ENCODE results near the gene TEX52.
A peak's percentile ranks its signal among the peaks of the same experiment; 100 is the strongest.

TEX52 gene

GRCh38 chr12:2857021-2857431 is at the start of gene TEX52:
Gene TEX52 (minus strand): TSS chr12:2857039. CDS start chr12:2857026, 13 bp downstream.
- no peak for ATAC-seq (replicated peaks; ENCODE audit: extremely low read depth, poor library complexity, severe bottlenecking)
- Mint-ChIP-seq H3K27me3 (no peaks in the 10 kb centered on the region), H3K4me3 (no peak within 1 kb of the TSS), H3K27ac (ENCODE audit: low read depth) (no peak within 1 kb of the TSS), H3K36me3 (ENCODE audit: insufficient read depth) (peaks cover 5% of the 10 kb centered on the region), H3K9me3 (no peaks in the 10 kb centered on the region), H3K4me1 (no peaks in the 10 kb centered on the region)
- DNase-seq (ENCODE audit: low spot score in 2 of 2) = no peak

- DNase-seq (ENCODE audit: low spot score in 2 of 2) = no peak
- H3K9me3 Mint-ChIP-seq = no peaks in the 10 kb centered on the region
- H3K36me3 Mint-ChIP-seq (ENCODE audit: insufficient read depth) = peaks cover 1% of the 10 kb centered on the region
- H3K27ac Mint-ChIP-seq (ENCODE audit: low read depth) = no peak overlapping the region
- ATAC-seq (replicated peaks; ENCODE audit: extremely low read depth, poor library complexity, severe bottlenecking) = no peak
- no peaks in the 10 kb centered on the region for H3K4me1 Mint-ChIP-seq
- no peak overlapping the region for H3K4me3 Mint-ChIP-seq
- H3K27me3 Mint-ChIP-seq = no peaks in the 10 kb centered on the region
These were observed 47.4 kb upstream of the TEX52 start for GRCh38 chr12:2904260-2904659.

- no peak overlapping the region for H3K4me3 Mint-ChIP-seq
- no peak for DNase-seq (ENCODE audit: low spot score in 2 of 2)
- no peak for ATAC-seq (replicated peaks; ENCODE audit: extremely low read depth, poor library complexity, severe bottlenecking)
These were observed 45.5 kb upstream of the TEX52 start for GRCh38 chr12:2902272-2902880.

GRCh38 chr12:2900642-2901041 is 43.8 kb upstream of the TEX52 start:
- Mint-ChIP-seq H3K9me3 (no peaks in the 10 kb centered on the region), H3K36me3 (ENCODE audit: insufficient read depth) (peaks cover 2% of the 10 kb centered on the region), H3K4me3 (no peak overlapping the region), H3K27ac (ENCODE audit: low read depth) (no peak overlapping the region), H3K27me3 (no peaks in the 10 kb centered on the region), H3K4me1 (no peaks in the 10 kb centered on the region)
- DNase-seq (ENCODE audit: low spot score in 2 of 2) (no peak), ATAC-seq (replicated peaks; ENCODE audit: extremely low read depth, poor library complexity, severe bottlenecking) (no peak)

More at GRCh38 chr12:2902272-2902880, 45.5 kb upstream of the TEX52 start:
- no peak overlapping the region for H3K27ac Mint-ChIP-seq (ENCODE audit: low read depth)
- H3K36me3 Mint-ChIP-seq (ENCODE audit: insufficient read depth) = peaks cover 3% of the 10 kb centered on the region
- H3K9me3 Mint-ChIP-seq = no peaks in the 10 kb centered on the region
- H3K4me1 Mint-ChIP-seq = no peaks in the 10 kb centered on the region
- H3K27me3 Mint-ChIP-seq = no peaks in the 10 kb centered on the region

- Mint-ChIP-seq H3K27me3 (no peaks in the 10 kb centered on the region), H3K4me3 (no peak overlapping the region), H3K9me3 (no peaks in the 10 kb centered on the region), H3K36me3 (ENCODE audit: insufficient read depth) (peaks cover 2% of the 10 kb centered on the region), H3K4me1 (peaks cover 5% of the 10 kb centered on the region), H3K27ac (ENCODE audit: low read depth) (no peak overlapping the region)
- DNase-seq (ENCODE audit: low spot score in 2 of 2) = no peak
- no peak for ATAC-seq (replicated peaks; ENCODE audit: extremely low read depth, poor library complexity, severe bottlenecking)
These were observed 40.6 kb upstream of the TEX52 start for GRCh38 chr12:2897418-2897817.

GRCh38 chr12:2895511-2895910 is 38.7 kb upstream of the TEX52 start:
- Mint-ChIP-seq H3K4me1 (peaks cover 14% of the 10 kb centered on the region), H3K36me3 (ENCODE audit: insufficient read depth) (peaks cover 9% of the 10 kb centered on the region), H3K27ac (ENCODE audit: low read depth) (no peak overlapping the region), H3K4me3 (no peak overlapping the region), H3K27me3 (no peaks in the 10 kb centered on the region), H3K9me3 (no peaks in the 10 kb centered on the region)
- ATAC-seq (replicated peaks; ENCODE audit: extremely low read depth, poor library complexity, severe bottlenecking) (no peak), DNase-seq (ENCODE audit: low spot score in 2 of 2) (no peak)

- H3K27me3 Mint-ChIP-seq = no peaks in the 10 kb centered on the region
- no peak overlapping the region for H3K4me3 Mint-ChIP-seq
- peaks cover 19% of the 10 kb centered on the region for H3K4me1 Mint-ChIP-seq
- DNase-seq (ENCODE audit: low spot score in 2 of 2) (no peak), ATAC-seq (replicated peaks; ENCODE audit: extremely low read depth, poor library complexity, severe bottlenecking) (no peak)
- H3K36me3 Mint-ChIP-seq (ENCODE audit: insufficient read depth) = peaks cover 11% of the 10 kb centered on the region
- no peaks in the 10 kb centered on the region for H3K9me3 Mint-ChIP-seq
- no peak overlapping the region for H3K27ac Mint-ChIP-seq (ENCODE audit: low read depth)
These were observed 38.2 kb upstream of the TEX52 start for GRCh38 chr12:2895051-2895451.

GRCh38 chr12:2893007-2893406 is 36.2 kb upstream of the TEX52 start:
- peak overlapping the region; percentile 40 for H3K4me3 Mint-ChIP-seq
- ATAC-seq (replicated peaks; ENCODE audit: extremely low read depth, poor library complexity, severe bottlenecking) = no peak
- DNase-seq (ENCODE audit: low spot score in 2 of 2) = no peak
- peaks cover 22% of the 10 kb centered on the region for H3K36me3 Mint-ChIP-seq (ENCODE audit: insufficient read depth)
- H3K27me3 Mint-ChIP-seq = no peaks in the 10 kb centered on the region
- no peak overlapping the region for H3K27ac Mint-ChIP-seq (ENCODE audit: low read depth)
- H3K4me1 Mint-ChIP-seq = peaks cover 31% of the 10 kb centered on the region
- no peaks in the 10 kb centered on the region for H3K9me3 Mint-ChIP-seq

GRCh38 chr12:2892246-2892645 is 35.4 kb upstream of the TEX52 start:
- peaks cover 31% of the 10 kb centered on the region for H3K4me1 Mint-ChIP-seq
- peaks cover 23% of the 10 kb centered on the region for H3K36me3 Mint-ChIP-seq (ENCODE audit: insufficient read depth)
- H3K4me3 Mint-ChIP-seq = peak overlapping the region; percentile 86
- no peak overlapping the region for H3K27ac Mint-ChIP-seq (ENCODE audit: low read depth)
- H3K27me3 Mint-ChIP-seq = no peaks in the 10 kb centered on the region
- no peak for DNase-seq (ENCODE audit: low spot score in 2 of 2)
- ATAC-seq (replicated peaks; ENCODE audit: extremely low read depth, poor library complexity, severe bottlenecking) = no peak
- no peaks in the 10 kb centered on the region for H3K9me3 Mint-ChIP-seq

GRCh38 chr12:2891240-2892053 is 34.6 kb upstream of the TEX52 start:
- peak; percentile 10 for ATAC-seq (replicated peaks; ENCODE audit: extremely low read depth, poor library complexity, severe bottlenecking)

GRCh38 chr12:2890388-2891239 is 33.8 kb upstream of the TEX52 start, which contains the start of gene TULP3:
Gene TULP3 (plus strand): TSS chr12:2890891. CDS start chr12:2890948, 57 bp downstream.
- Mint-ChIP-seq H3K9me3 (no peaks in the 10 kb centered on the region), H3K36me3 (ENCODE audit: insufficient read depth) (peaks cover 32% of the 10 kb centered on the region), H3K4me1 (peaks cover 31% of the 10 kb centered on the region), H3K27ac (ENCODE audit: low read depth) (peak within 1 kb of the TSS; percentile 93), H3K4me3 (peak within 1 kb of the TSS; percentile 86), H3K27me3 (no peaks in the 10 kb centered on the region)
- ATAC-seq (replicated peaks; ENCODE audit: extremely low read depth, poor library complexity, severe bottlenecking) (peak; percentile 98), DNase-seq (ENCODE audit: low spot score in 2 of 2) (peak; percentile 97 to 98)

More at GRCh38 chr12:2891240-2892053, 34.6 kb upstream of the TEX52 start:
- H3K4me1 Mint-ChIP-seq = peaks cover 31% of the 10 kb centered on the region
- H3K27me3 Mint-ChIP-seq = no peaks in the 10 kb centered on the region
- H3K4me3 Mint-ChIP-seq = peak overlapping the region; percentile 86
- H3K27ac Mint-ChIP-seq (ENCODE audit: low read depth) = peak overlapping the region; percentile 93
- no peaks in the 10 kb centered on the region for H3K9me3 Mint-ChIP-seq
- DNase-seq (ENCODE audit: low spot score in 2 of 2) = no peak
- peaks cover 26% of the 10 kb centered on the region for H3K36me3 Mint-ChIP-seq (ENCODE audit: insufficient read depth)

- H3K4me3 Mint-ChIP-seq = peak overlapping the region; percentile 86
- DNase-seq (ENCODE audit: low spot score in 2 of 2) (no peak), ATAC-seq (replicated peaks; ENCODE audit: extremely low read depth, poor library complexity, severe bottlenecking) (peak; percentile 0)
- no peaks in the 10 kb centered on the region for H3K27me3 Mint-ChIP-seq
- peaks cover 31% of the 10 kb centered on the region for H3K4me1 Mint-ChIP-seq
- H3K27ac Mint-ChIP-seq (ENCODE audit: low read depth) = peak overlapping the region; percentile 93
- H3K36me3 Mint-ChIP-seq (ENCODE audit: insufficient read depth) = peaks cover 34% of the 10 kb centered on the region
- no peaks in the 10 kb centered on the region for H3K9me3 Mint-ChIP-seq
These were observed 33.2 kb upstream of the TEX52 start for GRCh38 chr12:2890001-2890387.
